KMS-11 (cell line): Measurements from ENCODE around the gene LNX2.
"Not testable (repeated sequence)": the region's sequence is repeated elsewhere in the genome, so short reads cannot be mapped to it uniquely, and the experiment has no call there.

Experiments used
- H2AFZ ChIP-seq: fragments of 200-600 bp; sonication (generic); 2 replicates; pipeline ENCODE4 v1.6.1; 2016; ENCODE audit warnings: antibody characterized with exemption, mixed run types, low read depth
- H3K27ac ChIP-seq: fragments of 200-600 bp; sonication (generic); 2 replicates; pipeline ENCODE4 v1.6.1; 2016; ENCODE audit warnings: mild to moderate bottlenecking, mixed run types
- H3K27me3 ChIP-seq: fragments of 200-600 bp; sonication (generic); 2 replicates; pipeline ENCODE4 v1.6.1; 2017; ENCODE audit warnings: mild to moderate bottlenecking, low read depth, mixed run types, moderate library complexity; ENCODE audit not compliant: insufficient read depth
- H3K36me3 ChIP-seq: fragments of 200-600 bp; sonication (generic); 2 replicates; pipeline ENCODE4 v1.6.1; 2017; ENCODE audit warnings: mild to moderate bottlenecking, mixed run types; ENCODE audit not compliant: insufficient read depth
- H3K4me1 ChIP-seq: fragments of 200-600 bp; sonication (generic); 2 replicates; pipeline ENCODE4 v1.6.1; 2016; ENCODE audit warnings: mild to moderate bottlenecking, low read depth, mixed run types; ENCODE audit not compliant: poor library complexity, severe bottlenecking
- H3K4me2 ChIP-seq: fragments of 200-600 bp; sonication (generic); 2 replicates; pipeline ENCODE4 v1.7.0; 2016; ENCODE audit warnings: mild to moderate bottlenecking, mixed run types
- H3K4me3 ChIP-seq: fragments of 200-600 bp; sonication (generic); IDR thresholded peaks from 2 replicates; pipeline ENCODE4 v1.6.1; 2017; ENCODE audit warnings: low read depth, low read length, mixed read lengths; ENCODE audit not compliant: insufficient read depth
- H3K79me2 ChIP-seq: fragments of 200-600 bp; sonication (generic); 2 replicates; pipeline ENCODE4 v1.6.1; 2016; ENCODE audit warnings: low read depth, mixed run types; ENCODE audit not compliant: insufficient read depth
- H3K9ac ChIP-seq: fragments of 200-600 bp; sonication (generic); 2 replicates; pipeline ENCODE4 v1.6.1; 2016; ENCODE audit warnings: mild to moderate bottlenecking, mixed run types
- H4K20me1 ChIP-seq: fragments of 200-600 bp; sonication (generic); 2 replicates; pipeline ENCODE4 v1.6.1; 2016; ENCODE audit warnings: mild to moderate bottlenecking, mixed run types; ENCODE audit not compliant: insufficient read depth
- TF ChIP-seq, protein P1 (sequence below): fragments of 200-600 bp; sonication (generic); conservative IDR thresholded peaks from 2 replicates; pipeline ENCODE4 v1.6.1; 2017; ENCODE audit warnings: low read depth, mild to moderate bottlenecking, antibody characterized with exemption, low read length, moderate library complexity, mixed read lengths

LNX2 gene

GRCh38 chr13:27631665-27632064 is 11.3 kb upstream of the LNX2 start:
- peaks cover 27% of the 10 kb centered on the region for H3K4me1 ChIP-seq
- H3K27ac ChIP-seq, result no peak overlapping the region
- TF ChIP-seq, protein P1, sequence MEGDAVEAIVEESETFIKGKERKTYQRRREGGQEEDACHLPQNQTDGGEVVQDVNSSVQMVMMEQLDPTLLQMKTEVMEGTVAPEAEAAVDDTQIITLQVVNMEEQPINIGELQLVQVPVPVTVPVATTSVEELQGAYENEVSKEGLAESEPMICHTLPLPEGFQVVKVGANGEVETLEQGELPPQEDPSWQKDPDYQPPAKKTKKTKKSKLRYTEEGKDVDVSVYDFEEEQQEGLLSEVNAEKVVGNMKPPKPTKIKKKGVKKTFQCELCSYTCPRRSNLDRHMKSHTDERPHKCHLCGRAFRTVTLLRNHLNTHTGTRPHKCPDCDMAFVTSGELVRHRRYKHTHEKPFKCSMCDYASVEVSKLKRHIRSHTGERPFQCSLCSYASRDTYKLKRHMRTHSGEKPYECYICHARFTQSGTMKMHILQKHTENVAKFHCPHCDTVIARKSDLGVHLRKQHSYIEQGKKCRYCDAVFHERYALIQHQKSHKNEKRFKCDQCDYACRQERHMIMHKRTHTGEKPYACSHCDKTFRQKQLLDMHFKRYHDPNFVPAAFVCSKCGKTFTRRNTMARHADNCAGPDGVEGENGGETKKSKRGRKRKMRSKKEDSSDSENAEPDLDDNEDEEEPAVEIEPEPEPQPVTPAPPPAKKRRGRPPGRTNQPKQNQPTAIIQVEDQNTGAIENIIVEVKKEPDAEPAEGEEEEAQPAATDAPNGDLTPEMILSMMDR, result no peak
- no peak overlapping the region for H3K9ac ChIP-seq
- H3K4me3 ChIP-seq, result no peak overlapping the region
- no peaks in the 10 kb centered on the region for H3K27me3 ChIP-seq
- H3K79me2 ChIP-seq, result peaks cover 36% of the 10 kb centered on the region; the same call in 1 of the 2 replicates
- H2AFZ ChIP-seq, result no peak overlapping the region
- H4K20me1 ChIP-seq, result no peaks in the 10 kb centered on the region
- H3K4me2 ChIP-seq, result no peak overlapping the region
- H3K36me3 ChIP-seq, result no peaks in the 10 kb centered on the region

DNA sequence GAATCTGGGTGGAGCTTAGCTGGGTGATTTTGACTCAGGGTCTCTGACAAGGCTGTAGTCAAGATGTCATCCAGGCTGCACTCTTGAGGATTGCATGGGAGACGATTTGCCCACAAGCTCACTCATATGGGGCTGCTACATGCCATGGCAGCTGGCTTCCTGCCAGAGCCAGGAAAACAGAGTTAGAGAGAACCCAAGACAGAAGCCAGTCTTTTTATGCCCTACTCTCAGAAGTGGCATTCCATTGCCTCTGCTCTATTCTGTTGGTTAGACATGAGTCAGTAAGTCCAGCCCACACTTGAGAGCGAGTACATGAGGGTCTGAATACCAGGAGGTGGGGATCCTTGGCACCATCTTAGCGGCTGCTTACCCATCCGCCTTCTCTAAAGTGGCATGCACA is 10.8 kb upstream of the LNX2 start:
- H3K79me2 ChIP-seq, result peaks cover 37% of the 10 kb centered on the region; the same call in 1 of the 2 replicates
- no peak overlapping the region for H3K9ac ChIP-seq
- TF ChIP-seq, protein P1, result no peak
- H3K4me1 ChIP-seq, result peaks cover 22% of the 10 kb centered on the region
- no peak overlapping the region for H3K4me2 ChIP-seq
- H2AFZ ChIP-seq, result no peak overlapping the region
- H3K27me3 ChIP-seq, result no peaks in the 10 kb centered on the region
- H4K20me1 ChIP-seq, result no peaks in the 10 kb centered on the region
- no peak overlapping the region for H3K27ac ChIP-seq
- H3K36me3 ChIP-seq, result no peaks in the 10 kb centered on the region
- H3K4me3 ChIP-seq, result no peak overlapping the region

DNA sequence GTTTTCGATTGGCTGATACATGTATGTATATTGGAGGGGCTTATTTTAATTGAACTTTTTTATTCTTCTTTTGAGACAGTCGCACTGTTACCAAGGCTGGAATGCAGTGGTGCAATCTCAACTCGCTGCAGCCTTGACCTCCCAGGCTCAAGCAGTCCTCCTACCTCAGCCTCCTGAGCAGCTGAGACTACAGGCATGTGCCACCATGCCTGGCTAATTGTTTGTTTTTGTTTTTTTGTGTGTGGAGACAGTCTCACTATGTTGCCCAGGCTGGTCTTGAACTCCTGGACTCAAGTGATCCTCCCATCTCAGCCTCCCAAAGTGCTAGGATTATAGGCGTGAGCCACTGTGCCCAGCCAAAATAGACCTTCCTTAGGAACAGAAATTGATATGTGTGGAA is 8.4 kb upstream of the LNX2 start:
- H3K79me2 ChIP-seq, result peaks cover 60% of the 10 kb centered on the region

GRCh38 chr13:27628081-27628480 is 7.8 kb upstream of the LNX2 start:
- no peaks in the 10 kb centered on the region for H4K20me1 ChIP-seq
- H3K4me3 ChIP-seq, result no peak overlapping the region
- no peak overlapping the region for H3K27ac ChIP-seq
- peaks cover 67% of the 10 kb centered on the region for H3K79me2 ChIP-seq
- H3K4me2 ChIP-seq, result no peak overlapping the region
- H3K27me3 ChIP-seq, result no peaks in the 10 kb centered on the region
- H2AFZ ChIP-seq, result no peak overlapping the region
- H3K36me3 ChIP-seq, result no peaks in the 10 kb centered on the region
- peaks cover 19% of the 10 kb centered on the region for H3K4me1 ChIP-seq
- TF ChIP-seq, protein P1, result no peak
- no peak overlapping the region for H3K9ac ChIP-seq

More for the DNA sequence above, 8.4 kb upstream of the LNX2 start:
- H3K4me3 ChIP-seq, H3K27me3 ChIP-seq, H3K9ac ChIP-seq, H3K4me2 ChIP-seq, H2AFZ ChIP-seq, H3K27ac ChIP-seq, H3K36me3 ChIP-seq, H4K20me1 ChIP-seq: not testable (repeated sequence)
- peaks cover 12% of the 10 kb centered on the region for H3K4me1 ChIP-seq

GRCh38 chr13:27627380-27627779 is 7.1 kb upstream of the LNX2 start:
- Histone ChIP-seq H3K79me2 (peaks cover 70% of the 10 kb centered on the region), H3K9ac (no peak overlapping the region), H3K4me2 (no peak overlapping the region), H2AFZ (no peak overlapping the region), H3K4me3 (no peak overlapping the region), H3K36me3 (no peaks in the 10 kb centered on the region), H3K4me1 (peaks cover 24% of the 10 kb centered on the region), H3K27me3 (no peaks in the 10 kb centered on the region), H4K20me1 (no peaks in the 10 kb centered on the region), H3K27ac (no peak overlapping the region)
- TF ChIP-seq, protein P1, result no peak
